ENCODE data around the gene OSBPL9. TPM values are rescaled to one million over a fixed set of nuclear protein-coding genes. Genes with fewer than 3 reads are reported as not detected.

OSBPL9 gene
- total and polyA plus RNA-seq, 2 experiments from 2014 or later, result 82.7 to 102 TPM

GRCh38 chr1:51673279-51673678 lies 56.4 kb downstream of the OSBPL9 start:
- no peak overlapping the region for H3K27ac Mint-ChIP-seq
- H3K27me3 Mint-ChIP-seq (ENCODE audit: insufficient read depth, low read depth, poor library complexity), result no peaks in the 10 kb centered on the region
- no peaks in the 10 kb centered on the region; the same call in 1 of the 2 replicates for H3K4me1 ChIP-seq (ENCODE audit: insufficient read depth)
- no peak overlapping the region for H3K27ac ChIP-seq (ENCODE audit: low read depth)
- H3K4me2 ChIP-seq, result no peak overlapping the region
- no peaks in the 10 kb centered on the region for H3K9me2 ChIP-seq (ENCODE audit: insufficient read depth)
- H3K36me3 ChIP-seq (ENCODE audit: insufficient read depth), result no peaks in the 10 kb centered on the region
- 0 out of 2 replicates have a peak, but pooled peaks cover 8% of the 10 kb centered on the region for H3K79me2 ChIP-seq (replicated peaks; ENCODE audit: insufficient read depth)
- H3K36me3 Mint-ChIP-seq (ENCODE audit: low read depth), result no peaks in the 10 kb centered on the region
- H4K20me1 ChIP-seq (replicated peaks; ENCODE audit: insufficient read depth), result no peaks in the 10 kb centered on the region
- H3K4me1 Mint-ChIP-seq, result peaks cover 7% of the 10 kb centered on the region
- H2AFZ ChIP-seq, result no peak overlapping the region
- H3K4me3 ChIP-seq, result no peak overlapping the region
- TF ChIP-seq JUNB (IDR thresholded peaks at IDR 0.05; ENCODE audit: unreplicated experiment) (no peak), EZH2phosphoT487 (IDR thresholded peaks at IDR 0.05; ENCODE audit: unreplicated experiment) (no peak), STAT1 (IDR thresholded peaks at IDR 0.05; ENCODE audit: unreplicated experiment) (no peak), EZH2 (IDR thresholded peaks at IDR 0.05; ENCODE audit: low read depth, unreplicated experiment) (no peak), REST (IDR thresholded peaks at IDR 0.05; ENCODE audit: unreplicated experiment) (no peak), ZNF114 (CRISPR knock-in tag; IDR thresholded peaks at IDR 0.05) (no peak), ZNF331 (CRISPR knock-in tag; IDR thresholded peaks at IDR 0.05; ENCODE audit: low read depth) (no peak)
- no peaks in the 10 kb centered on the region for H3F3A ChIP-seq (replicated peaks; ENCODE audit: low read depth)
- no peaks in the 10 kb centered on the region for H3K27me3 ChIP-seq (ENCODE audit: insufficient read depth)
- ATAC-seq (no peak), DNase-seq (ENCODE audit: low spot score) (no peak)
- H3K9me3 Mint-ChIP-seq, result no peaks in the 10 kb centered on the region
- H3K4me3 Mint-ChIP-seq, result no peak overlapping the region

GRCh38 chr1:51675177-51675780 lies 58.4 kb downstream of the OSBPL9 start:
- Mint-ChIP-seq H3K27me3 (ENCODE audit: insufficient read depth, low read depth, poor library complexity) (no peaks in the 10 kb centered on the region), H3K4me1 (no peaks in the 10 kb centered on the region), H3K27ac (no peak overlapping the region), H3K4me3 (no peak overlapping the region), H3K36me3 (ENCODE audit: low read depth) (no peaks in the 10 kb centered on the region), H3K9me3 (no peaks in the 10 kb centered on the region)
- TF ChIP-seq JUNB (IDR thresholded peaks at IDR 0.05; ENCODE audit: unreplicated experiment) (no peak), ZNF114 (CRISPR knock-in tag; IDR thresholded peaks at IDR 0.05) (no peak)
- H4K20me1 ChIP-seq (replicated peaks; ENCODE audit: insufficient read depth), result no peaks in the 10 kb centered on the region
- DNase-seq (ENCODE audit: low spot score) (no peak), ATAC-seq (no peak)
- H3K9me2 ChIP-seq (ENCODE audit: insufficient read depth), result no peaks in the 10 kb centered on the region
- no peaks in the 10 kb centered on the region for H3K27me3 ChIP-seq (ENCODE audit: insufficient read depth)
- no peak overlapping the region for H2AFZ ChIP-seq
- H3K4me2 ChIP-seq, result no peak overlapping the region
- no peak overlapping the region for H3K27ac ChIP-seq (ENCODE audit: low read depth)
- H3F3A ChIP-seq (replicated peaks; ENCODE audit: low read depth), result no peaks in the 10 kb centered on the region
- 0 out of 2 replicates have a peak, but pooled peaks cover 6% of the 10 kb centered on the region for H3K79me2 ChIP-seq (replicated peaks; ENCODE audit: insufficient read depth)
- no peak overlapping the region for H3K4me3 ChIP-seq
- no peaks in the 10 kb centered on the region for H3K36me3 ChIP-seq (ENCODE audit: insufficient read depth)
- H3K4me1 ChIP-seq (ENCODE audit: insufficient read depth), result no peaks in the 10 kb centered on the region; the same call in 1 of the 2 replicates
